Stimulated activated CD4-positive, alpha-beta T cell treated with anti-CD3 and anti-CD28 coated beads, Interleukin-12 subunit alpha, Interleukin-12 subunit beta, amount 100 ng/mL, for 48 hours (primary cell): Measurements from ENCODE around the gene TSKU.
A peak's percentile ranks its signal among the peaks of the same experiment; 100 is the strongest.

Experiments
- DNase-seq, 3 donors: peaks; one replicate each; pipeline ENCODE4 v3.0.0-alpha.2; 2020; ENCODE audit warnings: low read depth in 2 of 3, low spot score in 1 of 3

Gene TSKU, protein sequence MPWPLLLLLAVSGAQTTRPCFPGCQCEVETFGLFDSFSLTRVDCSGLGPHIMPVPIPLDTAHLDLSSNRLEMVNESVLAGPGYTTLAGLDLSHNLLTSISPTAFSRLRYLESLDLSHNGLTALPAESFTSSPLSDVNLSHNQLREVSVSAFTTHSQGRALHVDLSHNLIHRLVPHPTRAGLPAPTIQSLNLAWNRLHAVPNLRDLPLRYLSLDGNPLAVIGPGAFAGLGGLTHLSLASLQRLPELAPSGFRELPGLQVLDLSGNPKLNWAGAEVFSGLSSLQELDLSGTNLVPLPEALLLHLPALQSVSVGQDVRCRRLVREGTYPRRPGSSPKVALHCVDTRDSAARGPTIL

DNA sequence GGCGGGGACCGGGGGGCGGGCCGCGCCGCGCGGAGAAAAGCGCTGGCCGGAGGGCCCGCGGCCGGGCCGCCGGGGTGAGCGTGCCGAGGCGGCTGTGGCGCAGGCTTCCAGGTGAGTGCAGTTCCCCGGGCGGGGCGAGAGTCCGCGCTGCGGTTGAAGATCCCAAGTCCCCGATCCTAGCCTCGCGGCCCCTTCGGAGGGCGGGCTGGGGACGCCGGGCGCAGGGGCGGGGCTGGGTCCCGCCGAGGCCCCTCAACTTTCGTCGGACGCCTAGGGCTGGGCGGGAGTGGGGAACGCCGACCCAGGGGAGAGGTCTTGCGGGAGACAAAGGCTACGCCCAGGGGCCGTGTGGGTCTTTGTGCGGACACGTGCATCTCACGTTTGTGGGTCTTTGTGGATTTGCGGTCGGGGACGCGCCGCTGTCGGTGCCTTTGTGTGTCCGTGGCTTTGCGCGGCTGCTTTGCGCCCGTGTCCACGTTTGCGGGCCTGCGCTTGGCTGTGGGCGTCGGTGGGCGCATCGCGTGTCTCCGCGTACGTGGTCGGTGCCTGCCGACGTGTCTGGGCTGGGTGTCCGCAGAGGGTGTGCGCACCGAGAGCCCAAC is at the start of gene TSKU:
TSS of gene TSKU (plus strand) at position 63 of the 602 bp plus-strand sequence. CDS start 12,261 bp downstream, outside the sequence.
- DNase-seq: no peak

DNA sequence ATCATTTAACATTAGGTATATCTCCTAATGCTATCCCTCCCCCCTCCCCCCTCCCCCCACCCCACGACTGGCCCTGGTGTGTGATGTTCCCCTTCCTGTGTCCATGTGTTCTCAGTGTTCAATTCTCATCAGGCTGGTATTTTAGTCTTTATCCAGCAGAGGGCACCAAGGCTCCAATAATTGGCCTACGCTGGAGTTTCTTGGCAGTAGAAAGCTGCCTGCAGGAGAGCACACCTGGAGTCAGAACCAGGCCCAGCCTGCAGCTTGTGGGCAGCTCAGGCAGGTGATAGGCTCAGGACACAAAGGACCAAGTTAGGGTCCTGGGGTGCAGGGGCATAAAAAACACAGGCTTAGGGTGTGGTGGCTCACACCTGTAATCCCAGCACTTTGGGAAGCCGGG is 49.2 kb upstream of the TSKU start:
- DNase-seq: peak in 2 of 3 donors; percentile 32

DNA sequence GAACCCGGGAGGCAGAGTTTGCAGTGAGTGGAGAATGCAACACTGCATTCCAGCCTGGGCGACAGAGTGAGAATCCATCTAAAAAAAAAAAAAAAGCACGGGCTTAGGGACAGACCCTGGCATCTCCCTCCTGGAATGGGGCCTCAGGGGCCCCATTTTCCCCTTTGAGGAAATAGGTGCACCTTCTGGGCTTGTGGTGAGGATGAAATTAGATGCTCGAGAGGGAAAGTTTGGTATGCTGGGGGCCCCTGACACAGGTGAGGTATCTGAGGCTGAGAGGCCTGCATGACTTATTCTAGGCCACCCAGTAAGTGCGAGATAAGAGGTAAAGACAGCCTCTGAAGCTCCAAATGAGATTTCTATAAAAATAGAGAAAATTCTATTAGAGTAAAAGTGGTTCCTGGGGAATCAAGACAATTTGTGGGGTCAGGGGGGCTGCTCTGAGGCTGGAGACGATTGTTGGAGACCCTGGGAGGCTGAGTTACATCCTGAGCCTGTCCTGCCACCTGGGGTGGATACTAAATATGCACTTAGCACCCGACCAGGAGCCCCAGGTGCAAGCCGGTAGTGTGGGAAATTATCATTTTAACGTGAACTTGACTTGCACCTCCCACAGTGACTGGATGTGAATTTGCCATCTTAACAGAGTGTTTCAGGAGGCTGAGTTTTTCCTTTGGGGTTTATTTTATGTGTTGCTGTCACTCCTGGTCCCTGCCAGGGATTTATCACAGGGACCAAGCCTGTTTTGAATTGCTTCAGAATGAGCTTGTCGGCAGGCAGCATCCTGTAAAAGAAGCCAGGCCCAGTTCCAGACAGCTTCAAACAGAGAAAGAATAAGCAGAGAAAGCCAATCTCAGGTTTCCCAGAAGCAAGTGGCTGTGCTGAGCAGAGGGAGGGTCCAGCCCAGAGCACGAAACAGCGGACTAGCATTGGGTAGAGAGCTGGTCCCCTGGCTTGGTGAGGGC is 48.4 kb upstream of the TSKU start:
- no peak for DNase-seq

DNA sequence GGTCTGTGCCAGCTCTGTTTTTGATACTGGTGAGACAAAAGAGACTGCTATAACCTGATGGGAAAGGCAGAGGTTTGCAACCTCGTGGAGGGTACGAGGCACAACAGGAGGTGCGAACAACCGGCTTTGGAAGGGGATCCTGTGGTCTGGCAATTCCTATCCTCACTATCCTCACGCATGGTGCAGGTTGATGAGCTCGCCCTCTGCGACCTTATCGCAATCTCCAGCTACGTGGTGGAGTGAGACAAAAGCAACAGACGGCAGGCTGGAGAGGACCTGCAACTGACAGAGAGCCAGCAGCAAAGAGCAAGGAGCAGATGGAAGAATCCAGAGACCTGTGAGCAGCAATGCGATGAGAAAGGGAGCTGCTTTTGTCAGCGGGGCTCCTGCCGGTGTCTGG is 47.3 kb upstream of the TSKU start:
- DNase-seq: no peak

DNA sequence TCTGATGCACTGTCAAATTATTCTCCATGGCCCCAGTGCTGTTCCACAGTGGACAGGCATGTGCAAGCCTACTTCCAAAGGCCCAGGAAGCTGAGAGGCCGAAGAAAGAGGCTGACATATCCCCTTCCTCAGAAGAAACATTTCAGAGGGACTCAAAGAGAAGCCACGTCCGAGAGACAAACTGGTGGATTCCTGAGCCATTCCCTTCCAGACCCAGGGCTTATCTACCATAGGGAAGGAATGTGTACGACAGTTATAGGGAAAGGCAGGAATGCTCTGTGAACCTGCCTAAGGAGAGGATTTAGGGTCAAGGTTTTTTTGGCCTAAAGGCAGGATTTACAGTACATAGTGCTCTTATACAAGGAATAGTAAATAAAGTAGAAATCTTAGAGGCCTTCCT is 46.9 kb upstream of the TSKU start:
- no peak for DNase-seq

DNA sequence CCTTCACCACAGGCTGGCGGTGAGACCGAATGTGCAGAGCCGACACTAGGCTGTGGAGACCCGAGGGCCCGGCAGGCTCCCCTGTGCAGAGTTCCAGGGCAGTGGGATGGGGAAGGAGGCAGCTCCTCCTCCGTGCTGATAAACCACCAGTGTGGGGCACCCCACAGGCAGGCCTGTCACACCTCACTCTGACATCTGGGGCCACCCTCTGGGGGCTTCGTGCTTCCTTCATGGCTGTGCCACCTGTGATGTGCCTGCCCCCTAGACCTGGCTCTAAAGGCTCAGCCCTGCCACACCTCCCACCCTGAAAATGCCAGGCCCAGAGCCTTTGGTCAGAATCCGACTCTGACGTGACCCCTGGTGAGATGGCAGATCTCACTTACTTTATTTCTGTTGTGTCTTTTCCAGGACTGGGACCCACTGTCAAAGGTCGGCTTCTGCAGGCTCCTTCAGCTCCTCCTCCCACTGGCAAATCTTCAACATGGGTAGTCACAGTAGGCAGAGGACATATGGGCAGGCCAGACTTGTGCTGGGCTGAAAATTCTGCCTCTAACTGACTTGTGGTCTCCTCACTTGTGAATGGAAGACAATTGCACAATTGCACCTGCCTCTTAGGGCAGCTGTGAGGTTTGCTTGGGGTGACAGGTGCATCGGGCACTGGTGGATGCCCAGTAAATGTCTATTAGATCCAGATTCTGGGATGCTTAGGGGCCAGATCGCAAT is 46.2 kb upstream of the TSKU start:
- no peak for DNase-seq

DNA sequence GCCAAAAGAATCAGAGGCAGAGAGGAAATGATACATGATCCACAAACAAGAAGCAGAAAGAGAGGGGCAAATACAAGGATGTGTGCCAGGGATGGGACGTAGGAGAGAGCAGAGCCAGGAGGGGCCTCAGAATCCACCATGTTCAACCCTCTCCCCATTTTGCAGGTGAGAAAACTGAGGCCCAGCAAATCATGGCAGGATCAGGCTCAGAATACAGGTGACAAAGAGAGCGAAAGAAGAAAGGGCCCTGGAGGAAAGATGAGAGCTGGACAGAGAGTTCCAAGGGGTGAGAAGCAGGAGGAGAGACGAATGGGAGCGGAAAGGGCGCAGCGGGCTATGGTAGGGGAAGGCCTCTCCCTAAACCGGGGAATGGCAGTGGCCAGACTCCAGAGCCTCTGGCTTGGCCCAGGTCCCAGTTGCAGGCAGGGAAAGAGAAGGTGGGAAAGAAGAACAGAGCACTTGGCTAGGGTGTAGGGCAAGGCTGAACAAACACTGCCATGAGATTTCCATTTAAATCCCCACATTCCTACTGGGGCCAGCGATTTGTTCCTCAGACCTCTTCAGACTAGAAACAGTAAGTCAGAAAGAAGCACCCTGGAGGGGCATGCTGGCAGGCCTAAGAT is 44.4 kb upstream of the TSKU start:
- no peak for DNase-seq

DNA sequence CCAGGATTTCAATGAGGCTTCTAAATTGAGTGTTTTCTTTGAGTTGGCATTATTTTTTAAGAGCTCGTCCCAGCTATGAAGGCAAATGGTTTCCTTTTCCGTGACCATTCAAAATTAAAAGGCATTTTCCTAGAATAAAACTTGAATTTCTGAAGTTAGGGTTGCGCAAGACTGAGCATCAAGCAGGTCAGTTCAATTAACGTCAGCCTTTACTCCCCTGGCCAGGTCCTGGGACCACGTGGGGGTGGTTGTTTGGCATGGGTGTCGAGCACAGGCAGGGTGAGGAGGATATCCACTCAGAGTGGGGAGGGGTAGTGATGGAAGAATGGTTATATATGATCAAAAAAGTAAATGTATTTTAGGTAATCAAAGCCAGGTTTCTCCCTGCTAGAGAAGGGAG is 43.4 kb upstream of the TSKU start:
- DNase-seq: no peak

DNA sequence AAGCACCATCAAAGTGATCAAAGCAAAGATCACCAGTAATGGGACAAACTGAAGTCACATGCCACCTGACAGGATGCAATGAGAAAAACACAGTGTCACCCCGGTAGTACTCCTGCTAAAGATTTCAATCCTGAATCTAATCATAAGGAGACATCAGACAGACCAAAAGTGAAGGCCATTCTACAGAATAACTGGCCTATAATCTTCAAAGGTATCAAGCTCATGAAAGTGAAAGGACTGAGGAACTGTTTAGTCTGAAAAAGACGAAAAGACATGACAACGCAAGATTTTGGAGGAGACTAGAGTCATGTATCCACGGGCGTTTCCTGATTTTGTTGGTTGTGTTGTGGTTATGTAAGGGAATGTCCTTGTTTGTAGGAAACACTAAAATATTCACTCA is 42.4 kb upstream of the TSKU start:
- no peak for DNase-seq

DNA sequence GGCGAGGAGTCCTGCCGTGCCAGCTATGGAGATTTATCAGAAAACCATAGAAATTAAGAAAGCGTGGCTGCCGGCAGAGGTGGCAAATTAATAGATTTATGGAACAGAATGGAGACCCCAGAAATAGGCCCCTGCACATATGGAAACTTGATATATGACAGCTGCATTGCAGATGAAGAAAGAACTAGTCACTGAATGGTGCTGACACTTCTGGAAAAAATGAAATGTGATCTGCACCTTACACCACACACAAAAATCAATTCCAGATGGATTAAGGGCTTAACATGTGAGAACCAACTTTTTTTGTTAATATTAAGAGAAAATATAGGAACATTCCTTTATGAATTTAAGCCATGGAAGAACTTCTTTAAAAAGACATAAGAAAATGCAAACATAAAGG is 40.3 kb upstream of the TSKU start:
- DNase-seq: no peak

DNA sequence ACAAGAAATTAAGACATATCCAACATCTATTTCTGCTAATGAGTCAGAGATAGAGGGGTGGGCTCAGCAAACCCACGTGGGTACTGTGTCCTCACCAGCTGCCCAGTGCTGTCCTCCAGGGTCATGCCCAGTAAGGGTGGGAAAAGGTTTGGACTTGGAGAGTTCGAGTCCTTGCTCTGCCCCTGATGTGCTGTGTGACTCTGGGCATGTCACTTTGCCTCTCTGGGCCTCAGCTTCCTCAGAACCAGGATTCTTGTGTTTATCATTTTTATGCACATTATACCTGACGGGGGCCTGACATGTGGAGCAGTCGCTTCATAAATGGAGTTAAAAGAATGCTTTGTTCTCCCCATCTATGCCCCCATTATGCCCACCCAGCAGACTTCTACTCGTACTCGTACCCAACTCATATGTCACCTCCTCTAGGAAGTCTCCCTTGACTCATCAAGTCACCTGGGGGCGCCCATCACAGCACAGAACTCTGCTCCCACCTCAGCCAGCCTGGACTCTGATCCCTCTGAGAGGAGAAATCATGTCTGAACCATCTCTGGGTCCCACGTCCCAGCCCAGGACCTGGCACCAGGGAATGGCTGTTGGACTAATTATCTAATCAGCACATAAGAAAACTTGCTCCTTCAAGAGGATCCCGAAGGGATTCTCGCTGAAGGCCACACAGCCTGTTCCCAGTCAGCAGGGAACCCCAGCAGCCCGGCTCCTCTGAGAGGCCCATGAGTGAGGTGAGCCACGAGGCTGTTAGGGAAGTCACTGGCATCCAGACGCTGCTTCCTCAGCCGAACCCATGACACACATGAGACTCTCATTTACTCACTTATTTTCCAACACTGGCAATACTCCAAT is 38.7 kb upstream of the TSKU start:
- DNase-seq: no peak

DNA sequence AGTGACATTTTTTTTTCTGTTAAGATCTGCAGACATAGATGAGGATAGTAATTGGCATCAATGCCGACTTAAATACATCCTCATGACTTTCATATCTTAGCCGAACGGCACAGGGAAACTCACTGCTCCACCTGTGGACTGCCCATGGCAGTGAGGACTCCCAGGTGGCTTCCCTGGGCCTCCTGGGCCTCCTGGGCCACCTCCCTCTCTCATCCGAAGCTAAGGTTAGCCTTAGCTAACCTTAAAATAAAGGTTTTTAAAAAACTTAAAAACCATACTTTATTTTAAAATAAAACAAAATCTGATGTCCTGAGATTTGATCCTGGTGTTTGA is 38.1 kb upstream of the TSKU start:
- DNase-seq: no peak

DNA sequence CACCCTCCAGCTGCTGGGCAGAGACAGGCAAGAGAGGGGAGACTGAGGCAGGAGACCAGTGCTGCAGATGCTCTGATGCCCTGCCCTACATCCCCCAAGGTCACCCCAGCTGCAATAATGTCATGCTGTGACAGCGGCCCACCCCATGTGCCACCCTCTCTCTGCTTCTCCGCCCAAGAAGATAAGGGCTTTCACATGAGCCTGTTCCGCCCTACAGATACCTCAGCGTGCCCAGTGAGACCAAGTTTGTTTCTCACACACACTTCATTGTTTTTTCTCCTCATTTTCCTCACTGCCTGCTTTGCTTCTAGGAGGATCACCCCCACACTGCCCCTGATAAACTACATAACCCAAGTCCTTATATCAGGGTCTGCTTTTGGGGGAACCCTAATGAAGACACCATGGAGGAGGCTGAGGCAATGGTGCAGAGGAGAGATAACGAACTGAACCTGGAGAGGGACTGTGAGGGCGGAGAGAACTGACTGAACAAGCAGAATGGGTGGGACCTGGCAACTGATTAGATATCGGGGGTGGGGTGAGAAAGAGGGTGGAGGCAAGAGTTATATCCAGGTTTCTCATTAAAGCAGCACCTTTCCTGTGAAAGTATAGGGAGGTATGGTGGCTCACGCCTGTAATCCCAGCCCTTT is 37.5 kb upstream of the TSKU start:
- no peak for DNase-seq

DNA sequence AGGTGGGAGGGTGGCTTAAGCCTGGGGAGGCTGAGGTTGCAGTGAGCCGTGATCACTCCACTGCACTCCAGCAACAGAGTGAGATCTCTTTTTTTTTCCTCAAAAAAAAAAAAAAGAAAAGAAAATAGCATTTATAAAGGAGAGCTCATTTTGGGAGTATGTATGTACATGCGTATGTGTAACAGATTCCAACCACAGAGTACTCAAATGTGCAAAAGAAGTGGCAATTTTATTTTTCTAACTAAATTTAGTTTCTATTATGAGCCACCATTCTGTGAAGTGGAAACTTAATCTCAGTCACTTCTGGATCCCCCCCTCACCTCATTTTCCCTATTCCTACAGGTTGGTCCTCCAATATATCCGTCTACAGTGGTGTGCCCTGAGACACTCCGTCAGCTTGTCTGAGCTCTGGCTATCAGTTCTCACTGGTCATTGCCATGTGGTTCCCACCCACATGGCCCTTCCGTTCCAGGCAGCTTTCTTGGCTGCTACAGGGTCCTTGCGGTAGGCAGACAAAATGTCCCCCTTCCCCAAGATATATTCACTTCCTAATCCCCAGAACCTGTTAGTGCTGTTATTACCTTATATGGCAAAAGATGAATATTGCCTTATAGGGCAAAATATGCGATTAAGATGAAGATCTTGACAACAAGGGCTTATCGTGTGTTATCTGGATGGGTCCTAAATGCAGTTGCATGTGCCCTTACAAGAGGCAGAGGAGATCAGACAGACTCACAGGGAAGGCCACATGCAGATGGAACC is 35.8 kb upstream of the TSKU start:
- no peak for DNase-seq

DNA sequence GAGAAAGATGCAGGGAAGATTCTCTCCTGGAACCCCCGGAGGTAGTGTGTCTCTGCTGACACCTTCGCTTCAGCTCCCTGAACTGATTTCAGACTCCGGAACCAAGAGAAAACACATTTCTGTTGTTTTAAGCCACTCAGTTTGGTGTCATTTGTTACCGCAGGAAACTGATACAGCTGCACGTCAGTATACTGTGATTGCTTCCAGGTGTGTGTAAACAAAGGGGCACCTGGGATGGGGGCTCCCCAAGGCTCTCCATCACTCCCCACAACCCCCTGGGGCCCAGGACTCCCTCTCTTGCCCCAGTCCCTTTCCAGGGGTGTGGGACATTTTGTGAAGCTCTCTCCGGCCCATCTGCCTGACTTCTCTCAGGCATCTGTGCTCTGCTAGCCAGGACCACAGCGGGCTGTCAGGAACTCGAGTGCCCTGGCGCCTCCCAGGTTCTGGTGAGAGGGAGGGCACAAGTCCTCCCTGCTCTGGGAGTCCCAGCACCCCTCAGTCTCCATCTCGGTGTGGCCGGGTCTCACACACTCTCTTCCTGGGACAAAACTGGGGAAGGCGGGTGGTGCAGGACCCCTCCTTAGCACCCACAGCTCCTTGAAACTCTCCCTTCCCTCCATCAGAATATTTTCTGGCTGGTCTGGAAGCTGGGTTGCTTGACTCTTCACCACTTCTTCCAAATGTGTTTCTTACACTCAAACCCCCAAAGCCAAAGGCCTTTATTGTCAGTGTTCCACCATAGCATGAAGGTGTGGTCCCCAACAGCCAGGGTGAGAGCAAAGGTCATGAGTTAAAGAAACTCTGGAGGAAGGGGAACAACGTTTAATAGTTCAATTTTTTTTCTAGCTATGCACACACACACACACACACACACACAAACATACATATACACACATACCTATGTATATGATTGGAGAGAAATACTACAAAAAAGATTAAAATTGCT is 35.0 kb upstream of the TSKU start:
- DNase-seq: no peak

DNA sequence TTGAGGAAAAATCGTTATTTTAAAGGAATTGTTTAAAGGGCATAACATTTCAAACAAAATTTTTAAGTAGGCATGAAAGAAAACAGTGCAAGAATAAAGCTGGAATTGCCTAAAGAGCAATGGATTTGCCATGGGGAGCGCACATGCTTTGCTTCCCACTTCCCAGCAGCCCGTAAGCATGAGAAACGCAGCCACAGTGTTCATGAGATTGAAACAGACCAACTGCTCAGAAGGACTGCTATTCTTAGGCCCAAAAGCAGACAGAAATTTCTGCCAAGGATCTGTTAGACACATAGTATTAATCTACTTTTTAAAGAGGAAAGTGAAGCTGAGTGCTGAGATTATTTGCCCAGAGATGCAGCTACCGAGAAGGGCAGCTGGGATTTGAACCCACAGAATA is 34.2 kb upstream of the TSKU start:
- DNase-seq: no peak

DNA sequence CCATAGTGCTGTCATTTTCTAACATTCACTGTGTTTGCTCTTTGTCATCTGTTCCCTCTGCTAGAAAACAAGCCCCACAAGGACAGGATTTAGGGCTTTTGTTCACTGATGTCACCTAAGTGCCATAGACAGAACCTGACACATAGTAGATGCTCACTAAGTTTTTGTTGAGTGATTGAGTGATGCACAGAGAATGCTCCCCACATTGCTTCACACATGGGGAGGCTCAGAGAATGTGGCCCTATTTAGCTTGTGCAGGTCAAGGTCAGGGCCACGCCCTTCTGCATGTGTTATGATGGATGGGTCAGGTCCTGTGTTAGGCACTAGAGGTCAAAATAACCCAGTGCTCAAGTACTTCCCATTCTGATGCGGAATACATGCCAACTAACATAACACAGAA is 33.1 kb upstream of the TSKU start:
- DNase-seq: no peak

DNA sequence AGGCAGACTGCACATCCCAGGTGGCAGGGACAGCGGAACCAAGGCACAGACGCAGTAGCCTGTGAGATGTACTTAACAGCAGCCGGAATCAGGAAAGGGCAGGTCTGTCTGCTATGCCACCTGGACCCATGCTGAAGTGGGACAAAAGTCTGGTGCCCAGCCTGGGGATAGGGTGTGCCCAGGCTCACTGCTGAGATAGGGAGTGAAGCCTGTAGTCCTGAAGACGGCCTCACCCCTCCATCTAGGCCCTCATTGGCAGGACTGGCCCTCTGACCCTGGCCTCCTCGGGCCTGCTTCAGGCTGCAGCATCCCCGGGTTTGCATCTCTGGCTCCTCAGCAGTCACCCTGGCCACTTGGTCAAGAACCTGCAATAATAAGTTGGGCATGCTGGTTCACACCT is 32.4 kb upstream of the TSKU start:
- no peak for DNase-seq
